HCT116 (cell line): Measurements from ENCODE around the gene ZNF683. TPM values are rescaled to one million over a fixed set of nuclear protein-coding genes. Genes with fewer than 3 reads are reported as not detected.

Source experiments
- ATAC-seq: fragments of 200-7000 bp; cut with Tn5 transposase; 2 replicates; pipeline ENCODE4 v1.9.1; 2020; ENCODE audit warnings: mild to moderate bottlenecking, moderate library complexity
- BruUV-seq: library from RNA; stranded (reverse); fragments of 400-500 nt; replicated peaks from 2 replicates; lab custom pipeline; 2021; lab: Mats Ljungman, UMichigan
- CTCF ChIA-PET: fragments of 300-600 bp; sonication (Branson Sonifier 250); formaldehyde crosslinking; loops from one replicate; lab custom pipeline; 2021; ENCODE audit warnings: antibody characterized with exemption; lab: Charles Lee
- POLR2A ChIA-PET: fragments of 300-600, 350-600 bp; sonication (Branson Sonifier 250); formaldehyde crosslinking; loops from one replicate; lab custom pipeline; 2021; ENCODE audit warnings: antibody characterized with exemption; lab: Charles Lee
- RAD21 ChIA-PET, 2 experiments: fragments of 300-600 bp; sonication (Branson Sonifier 250); formaldehyde crosslinking; loops; one replicate each; lab custom pipeline; 2023; ENCODE audit warnings: low total read pairs in 2 of 2; ENCODE audit not compliant: uncharacterized antibody in 2 of 2, unreplicated experiment in 2 of 2, low non-redundant PET in 1 of 2; lab: Charles Lee
- DNase-seq: peaks from one replicate; pipeline ENCODE4 v3.0.0-alpha.2; 2010; ENCODE audit warnings: low read depth, low spot score
- H2AFZ ChIP-seq: fragments of 200-600 bp; shearing (Covaris generic), sonication (generic); 2 replicates; pipeline ENCODE4 v1.6.1; 2017; ENCODE audit warnings: low read depth, mixed run types, mixed read lengths, antibody characterized with exemption, low read length; ENCODE audit not compliant: poor library complexity, severe bottlenecking
- H3K27ac ChIP-seq: 2 replicates; pipeline ENCODE4 v1.5.1; 2012; ENCODE audit warnings: low read depth, low read length
- H3K27me3 ChIP-seq: fragments of 200-600 bp; sonication (generic); 2 replicates; pipeline ENCODE4 v1.6.1; 2016; ENCODE audit warnings: mixed run types, low read length, mixed read lengths; ENCODE audit not compliant: insufficient read depth
- H3K36me3 ChIP-seq, 2 experiments: fragments of 200-500 bp in 1 of 2; fragments of 200-600 bp in 1 of 2; sonication (Bioruptor generic) in 1 of 2; sonication (generic) in 1 of 2; 2 replicates each; pipeline versions ENCODE4 v1.5.1 to v1.6.1; 2014 to 2016; ENCODE audit warnings: low read length in 2 of 2, inconsistent platforms in 1 of 2, mixed read lengths in 1 of 2, mixed run types in 1 of 2; ENCODE audit not compliant: insufficient read depth in 2 of 2, control insufficient read depth in 1 of 2
- H3K4me1 ChIP-seq, 2 experiments: fragments of 200-600 bp in 1 of 2; sonication (generic) in 1 of 2; 2 replicates each; pipeline versions ENCODE4 v1.5.1 to v1.6.1; 2012 to 2017; ENCODE audit warnings: low read length in 2 of 2, inconsistent platforms in 1 of 2, mild to moderate bottlenecking in 1 of 2, mixed read lengths in 1 of 2, mixed run types in 1 of 2, moderate library complexity in 1 of 2; ENCODE audit not compliant: insufficient read depth in 2 of 2, control insufficient read depth in 1 of 2
- H3K4me2 ChIP-seq: fragments of 200-600 bp; sonication (generic); 2 replicates; pipeline ENCODE4 v1.6.1; 2017; ENCODE audit warnings: mixed run types, low read length, mixed read lengths
- H3K4me3 ChIP-seq, 2 experiments: fragments of 200-600 bp in 1 of 2; sonication (generic) in 1 of 2; replicated peaks in 1 of 2; 2 replicates each; pipeline ENCODE4 v1.5.1; 2011 to 2016; ENCODE audit warnings: low read length in 2 of 2, control low read depth in 1 of 2, low read depth in 1 of 2, mild to moderate bottlenecking in 1 of 2, mixed read lengths in 1 of 2, mixed run types in 1 of 2
- H3K79me2 ChIP-seq: fragments of 200-600 bp; sonication (generic); 2 replicates; pipeline ENCODE4 v1.6.1; 2017; ENCODE audit warnings: mild to moderate bottlenecking, mixed run types, low read length, moderate library complexity, mixed read lengths; ENCODE audit not compliant: insufficient read depth
- H3K9ac ChIP-seq: fragments of 200-600 bp; sonication (generic); 2 replicates; pipeline ENCODE4 v1.6.1; 2016; ENCODE audit warnings: low read length, mixed read lengths
- H3K9me2 ChIP-seq: fragments of 200-600 bp; sonication (generic), shearing (Covaris generic); 2 replicates; pipeline ENCODE4 v1.6.1; 2017; ENCODE audit warnings: mixed run types, mild to moderate bottlenecking, moderate library complexity; ENCODE audit not compliant: insufficient read depth
- H3K9me3 ChIP-seq, 2 experiments: fragments of 200-500 bp in 1 of 2; fragments of 200-600 bp in 1 of 2; sonication (Bioruptor generic) in 1 of 2; sonication (generic) in 1 of 2; 2 replicates each; pipeline ENCODE4 v1.6.1; 2014 to 2017; ENCODE audit warnings: low read length in 2 of 2, mixed read lengths in 2 of 2, inconsistent platforms in 1 of 2, low read depth in 1 of 2, mild to moderate bottlenecking in 1 of 2, mixed run types in 1 of 2, moderate library complexity in 1 of 2; ENCODE audit not compliant: control insufficient read depth in 1 of 2, insufficient read depth in 1 of 2
- H4K20me1 ChIP-seq: fragments of 200-600 bp; sonication (generic), shearing (Covaris generic); 2 replicates; pipeline ENCODE4 v1.6.1; 2017; ENCODE audit warnings: mixed run types, mild to moderate bottlenecking, moderate library complexity; ENCODE audit not compliant: insufficient read depth
- ELF1 ChIP-seq: IDR thresholded peaks from 2 replicates; pipeline ENCODE4 v1.6.1; 2012; ENCODE audit warnings: low read depth, borderline replicate concordance
- POLR2AphosphoS5 ChIP-seq: IDR thresholded peaks from 2 replicates; pipeline ENCODE4 v1.6.1; 2011; ENCODE audit warnings: mild to moderate bottlenecking, low read depth, low read length, moderate library complexity
- SIN3A ChIP-seq: IDR thresholded peaks from 2 replicates; pipeline ENCODE4 v1.6.1; 2012; ENCODE audit warnings: low read depth
- SP1 ChIP-seq: IDR thresholded peaks from 2 replicates; pipeline ENCODE4 v1.6.1; 2012; ENCODE audit warnings: low read depth
- YY1 ChIP-seq: IDR thresholded peaks from 2 replicates; pipeline ENCODE4 v1.6.1; 2011; ENCODE audit warnings: low read length, low read depth, moderate library complexity, mild to moderate bottlenecking; ENCODE audit not compliant: insufficient replicate concordance; ENCODE audit errors: extremely low read depth
- ZNF274 ChIP-seq: fragments of 200-500 bp; sonication (Bioruptor generic); IDR thresholded peaks from 2 replicates; pipeline ENCODE4 v1.6.1; 2014; ENCODE audit warnings: mild to moderate bottlenecking, low read depth, low read length, inconsistent platforms
- intact Hi-C: fragments of 100-400 bp; cut with micrococcal nuclease; formaldehyde crosslinking; loops from 2 replicates; pipeline ENCODE4 v1.10.0; 2022
- total RNA-seq: library from RNA; stranded (reverse); gene quantifications from one replicate; pipeline ENCODE4 v1.2.1, GENCODE V29; 2021; ENCODE audit not compliant: unreplicated experiment
- TF ChIP-seq, protein P1 (sequence below): IDR thresholded peaks from 2 replicates; pipeline ENCODE4 v1.6.1; 2012
- TF ChIP-seq, protein P2 (sequence below): IDR thresholded peaks from 2 replicates; pipeline ENCODE4 v1.6.1; 2012; ENCODE audit warnings: low read depth

Gene ZNF683
- total RNA-seq, 1 experiment from 2014 or later, result not detected

DNA sequence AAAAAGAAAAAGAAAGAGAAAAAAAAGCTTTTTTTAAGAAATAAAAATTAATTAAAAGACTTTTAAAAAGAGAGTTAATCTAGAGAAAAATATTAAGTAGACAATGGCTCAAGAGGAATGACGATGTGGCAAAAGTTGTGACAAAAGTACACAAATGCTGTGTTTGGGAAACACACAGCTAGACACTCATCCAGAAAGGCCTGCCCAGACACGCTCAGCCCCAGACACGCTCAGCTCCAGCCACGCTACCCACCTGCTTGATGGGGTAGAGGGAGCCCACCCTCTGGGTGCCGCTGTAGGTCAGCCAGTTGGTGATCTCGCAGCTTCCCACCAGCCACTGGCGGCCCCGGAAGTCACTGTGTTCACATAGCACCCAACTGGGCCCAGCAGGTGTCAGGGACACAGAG lies 44.6 kb downstream of the ZNF683 start:
- no peak overlapping the region for H3K27ac ChIP-seq
- ChIA-PET POLR2A (interaction anchor here (0.7 kb wide), 1 partner anchor 89 kb away, joined by 3 read pairs; no protein-coding TSS in a partner anchor), CTCF (no interaction called here), RAD21 (no interaction called here)
- no peak overlapping the region for H3K9ac ChIP-seq
- H3K9me3 ChIP-seq, result no peaks in the 10 kb centered on the region
- H3K4me2 ChIP-seq, result no peak overlapping the region
- intact Hi-C loops, result no loop called here
- H3K36me3 ChIP-seq, result peaks cover 0 to 11% of the 10 kb centered on the region in 2 experiments; a peak in 2 of 4 replicates
- no peak overlapping the region for H2AFZ ChIP-seq
- TF ChIP-seq SP1, result no peak
- TF ChIP-seq, protein P1, sequence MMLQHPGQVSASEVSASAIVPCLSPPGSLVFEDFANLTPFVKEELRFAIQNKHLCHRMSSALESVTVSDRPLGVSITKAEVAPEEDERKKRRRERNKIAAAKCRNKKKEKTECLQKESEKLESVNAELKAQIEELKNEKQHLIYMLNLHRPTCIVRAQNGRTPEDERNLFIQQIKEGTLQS, result no peak
- TF ChIP-seq, protein P2, sequence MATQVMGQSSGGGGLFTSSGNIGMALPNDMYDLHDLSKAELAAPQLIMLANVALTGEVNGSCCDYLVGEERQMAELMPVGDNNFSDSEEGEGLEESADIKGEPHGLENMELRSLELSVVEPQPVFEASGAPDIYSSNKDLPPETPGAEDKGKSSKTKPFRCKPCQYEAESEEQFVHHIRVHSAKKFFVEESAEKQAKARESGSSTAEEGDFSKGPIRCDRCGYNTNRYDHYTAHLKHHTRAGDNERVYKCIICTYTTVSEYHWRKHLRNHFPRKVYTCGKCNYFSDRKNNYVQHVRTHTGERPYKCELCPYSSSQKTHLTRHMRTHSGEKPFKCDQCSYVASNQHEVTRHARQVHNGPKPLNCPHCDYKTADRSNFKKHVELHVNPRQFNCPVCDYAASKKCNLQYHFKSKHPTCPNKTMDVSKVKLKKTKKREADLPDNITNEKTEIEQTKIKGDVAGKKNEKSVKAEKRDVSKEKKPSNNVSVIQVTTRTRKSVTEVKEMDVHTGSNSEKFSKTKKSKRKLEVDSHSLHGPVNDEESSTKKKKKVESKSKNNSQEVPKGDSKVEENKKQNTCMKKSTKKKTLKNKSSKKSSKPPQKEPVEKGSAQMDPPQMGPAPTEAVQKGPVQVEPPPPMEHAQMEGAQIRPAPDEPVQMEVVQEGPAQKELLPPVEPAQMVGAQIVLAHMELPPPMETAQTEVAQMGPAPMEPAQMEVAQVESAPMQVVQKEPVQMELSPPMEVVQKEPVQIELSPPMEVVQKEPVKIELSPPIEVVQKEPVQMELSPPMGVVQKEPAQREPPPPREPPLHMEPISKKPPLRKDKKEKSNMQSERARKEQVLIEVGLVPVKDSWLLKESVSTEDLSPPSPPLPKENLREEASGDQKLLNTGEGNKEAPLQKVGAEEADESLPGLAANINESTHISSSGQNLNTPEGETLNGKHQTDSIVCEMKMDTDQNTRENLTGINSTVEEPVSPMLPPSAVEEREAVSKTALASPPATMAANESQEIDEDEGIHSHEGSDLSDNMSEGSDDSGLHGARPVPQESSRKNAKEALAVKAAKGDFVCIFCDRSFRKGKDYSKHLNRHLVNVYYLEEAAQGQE, result no peak
- no peak for TF ChIP-seq ZNF274
- no peak for TF ChIP-seq POLR2AphosphoS5
- TF ChIP-seq SIN3A, result no peak
- TF ChIP-seq YY1, result no peak
- no peak for TF ChIP-seq ELF1
- H3K9me2 ChIP-seq, result no peaks in the 10 kb centered on the region
- H4K20me1 ChIP-seq, result no peaks in the 10 kb centered on the region
- no peaks in the 10 kb centered on the region for H3K27me3 ChIP-seq
- no peak for DNase-seq
- ATAC-seq, result no peak
- H3K4me1 ChIP-seq, result peaks cover 0 to 5% of the 10 kb centered on the region in 2 experiments; a peak in 2 of 4 replicates
- H3K79me2 ChIP-seq, result no peaks in the 10 kb centered on the region
- BruUV-seq, result no TSS peak
- no peak overlapping the region for H3K4me3 ChIP-seq
